Head of caudate nucleus (tissue), 42 donors: Measurements from ENCODE around the gene MAEA.
"Not testable (repeated sequence)": the region's sequence is repeated elsewhere in the genome, so short reads cannot be mapped to it uniquely, and the experiment has no call there.

Source experiments
- DNase-seq, 42 donors: peaks; one replicate each; pipeline versions ENCODE4 v3.0.0 to v3.0.0-alpha.2; 2020 to 2021; ENCODE audit warnings: mixed read lengths in 7 of 42
- intact Hi-C: fragments of 100-400 bp; cut with DNase I; formaldehyde crosslinking; loops from one replicate; pipeline ENCODE4 v1.15.0; 2022

The MAEA gene

DNA sequence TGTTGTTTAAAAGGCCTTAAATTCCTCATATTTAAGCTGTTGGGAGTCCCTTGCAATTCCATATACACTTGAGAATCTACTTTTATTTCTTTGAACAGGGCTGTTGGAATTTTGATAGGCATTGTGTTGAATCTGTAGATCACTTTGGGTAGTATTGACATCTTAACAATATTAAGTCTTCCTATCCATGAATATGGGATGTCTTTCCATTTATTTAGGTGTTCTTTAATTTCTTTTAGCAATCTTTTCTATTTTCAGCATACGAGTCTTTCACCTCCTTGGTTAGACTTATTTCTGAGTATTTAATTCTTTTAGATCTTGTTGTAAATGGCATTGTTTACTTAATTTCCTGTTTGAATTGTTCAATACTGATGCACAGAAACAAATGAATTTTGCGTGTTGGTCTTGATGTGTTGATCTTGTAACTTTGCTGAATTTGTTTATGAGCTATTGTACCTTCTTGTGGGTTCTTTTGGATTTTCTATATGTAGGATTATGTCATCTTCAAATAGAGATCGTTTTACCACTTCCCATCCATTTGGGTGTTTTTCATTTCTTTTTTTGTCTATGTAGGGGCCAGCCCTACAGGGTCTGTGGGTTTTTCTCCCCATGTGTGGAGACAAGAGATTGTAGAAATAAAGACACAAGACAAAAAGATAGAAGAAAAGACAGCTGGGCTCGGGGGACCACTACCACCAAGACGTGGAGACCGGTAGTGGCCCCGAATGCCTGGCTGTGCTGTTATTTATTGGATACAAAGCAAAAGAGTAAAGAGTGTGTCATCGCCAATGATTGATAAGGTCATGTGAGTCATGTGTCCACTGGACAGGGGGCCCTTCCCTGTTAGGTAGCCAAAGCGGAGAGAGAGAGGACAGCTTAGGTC is 22.6 kb upstream of the MAEA start:
- DNase-seq, result no peak
- intact Hi-C loops, result no loop called here

DNA sequence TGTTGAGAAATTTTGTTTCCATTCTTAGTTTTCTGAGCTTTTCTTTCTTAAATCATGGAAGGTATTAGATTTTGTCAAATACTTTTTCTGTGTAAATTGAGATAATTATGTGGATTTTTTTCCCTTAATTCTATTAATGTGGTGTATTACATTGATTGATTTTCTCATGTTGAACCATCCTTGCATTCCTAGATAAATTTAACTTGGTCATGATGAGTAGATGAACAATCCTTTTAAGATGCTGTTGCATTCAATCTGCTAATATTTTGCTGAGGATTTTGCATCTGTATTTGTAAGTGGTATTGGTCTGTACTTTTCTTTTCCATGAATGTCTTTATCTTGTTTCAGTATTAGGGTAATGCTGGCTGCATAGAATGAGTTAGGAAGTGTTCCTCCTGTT is 20.5 kb upstream of the MAEA start:
- intact Hi-C loops, result no loop called here
- DNase-seq, result no peak

DNA sequence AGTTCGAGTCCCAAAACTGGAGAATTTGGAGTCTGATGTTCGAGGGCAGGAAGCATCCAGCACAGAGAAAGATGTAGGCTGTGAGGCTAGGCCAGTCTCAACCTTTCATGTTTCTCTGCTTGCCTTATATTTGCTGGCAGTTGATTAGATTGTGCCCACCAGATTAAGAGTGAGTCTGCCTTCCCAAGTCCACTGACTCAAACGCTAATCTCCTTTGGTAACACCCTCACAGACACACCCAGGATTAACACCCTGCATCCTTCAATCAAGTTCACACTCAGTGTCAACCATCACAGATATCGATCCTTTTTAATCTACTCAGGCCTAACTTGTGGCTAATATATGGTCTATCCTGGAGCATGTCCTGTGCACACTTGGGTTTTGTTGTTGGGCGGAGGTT is 18.0 kb upstream of the MAEA start:
- intact Hi-C loops, result no loop called here
- no peak for DNase-seq

DNA sequence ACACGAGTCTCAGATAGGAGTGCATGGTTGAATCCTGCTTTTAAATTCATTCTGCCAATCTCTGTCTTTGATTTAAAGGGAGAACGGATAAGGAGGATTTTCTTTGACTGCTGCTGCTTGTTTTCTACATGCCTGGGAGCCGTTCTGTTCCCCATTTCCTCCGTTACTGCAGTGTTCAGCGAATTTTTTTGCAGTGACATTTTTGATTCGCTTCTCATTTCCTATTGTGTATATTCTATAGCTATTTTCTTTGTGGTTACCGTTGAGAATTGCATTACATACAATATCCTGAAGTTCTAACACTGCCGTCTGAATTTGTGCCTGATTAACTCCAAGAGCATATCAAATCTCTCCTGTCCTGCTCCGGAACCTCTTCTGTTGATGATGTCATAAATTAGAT is 14.8 kb upstream of the MAEA start:
- peak in 1 of 42 donors; percentile 1 for DNase-seq
- intact Hi-C loops, result no loop called here

DNA sequence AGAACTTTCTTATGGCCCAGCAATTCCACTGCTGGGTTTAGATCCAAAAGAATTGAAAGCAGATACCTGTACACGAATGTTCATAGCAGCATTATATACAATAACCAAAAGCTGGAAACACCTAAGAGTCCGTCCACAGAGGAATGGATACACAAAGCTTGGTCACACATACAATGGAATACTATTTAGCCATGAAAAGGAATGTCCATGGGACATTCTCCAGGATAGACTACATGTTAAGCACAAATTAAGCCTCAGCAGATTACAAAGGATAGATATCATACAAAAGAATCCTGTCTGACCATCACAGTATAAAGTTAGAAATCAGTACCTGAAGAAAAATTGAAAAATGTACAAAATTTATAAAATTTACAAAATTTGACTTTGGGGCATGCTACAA is 12.7 kb upstream of the MAEA start:
- intact Hi-C loops, result no loop called here
- DNase-seq, result no peak

DNA sequence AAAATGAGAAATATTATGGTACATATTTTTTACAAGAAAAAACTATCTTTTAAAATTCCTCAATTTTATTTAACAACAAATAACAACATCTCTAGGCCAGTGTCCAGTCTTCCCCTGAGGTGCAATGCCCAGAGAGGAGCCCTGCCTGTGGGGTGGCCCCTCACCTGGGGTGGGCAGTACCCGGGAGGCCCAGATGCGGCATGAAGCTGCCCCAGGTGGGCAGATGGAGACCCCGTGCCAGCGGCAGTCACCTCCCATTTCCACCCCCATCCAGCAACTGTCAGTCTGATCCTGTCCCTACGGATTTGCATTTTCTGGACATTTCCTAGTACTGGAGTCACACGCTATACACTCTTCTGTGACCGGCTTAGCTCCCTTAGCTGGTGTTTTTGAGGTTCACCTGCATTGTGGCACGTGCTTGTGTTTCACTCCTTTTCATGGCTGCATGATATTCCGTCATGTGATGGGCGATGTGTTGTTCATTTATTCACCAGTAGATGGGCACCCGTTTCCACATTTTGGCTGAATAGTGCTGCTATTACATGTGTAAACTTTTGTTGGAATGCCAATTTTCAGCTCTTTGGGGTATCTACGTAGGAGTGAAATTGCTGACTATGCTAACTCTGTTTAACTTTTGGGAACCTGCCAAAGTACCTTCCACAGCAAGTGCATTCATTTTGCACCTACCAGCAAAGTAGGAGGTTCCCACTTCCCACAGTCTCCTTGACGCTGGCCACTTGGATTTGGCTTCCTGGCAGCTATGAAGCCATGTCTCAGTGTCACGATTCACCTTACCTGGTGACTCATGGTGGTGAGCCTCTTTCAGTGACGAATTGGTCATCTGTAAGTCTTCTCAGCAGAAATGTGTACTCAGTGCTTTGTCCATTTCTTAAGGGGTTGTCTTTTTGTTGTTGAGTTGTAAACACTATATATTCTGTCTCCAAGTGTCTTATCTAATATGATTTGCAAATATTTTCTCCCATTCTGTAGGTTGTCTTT is 11.7 kb upstream of the MAEA start:
- intact Hi-C loops, result no loop called here
- peak in 1 of 42 donors; percentile 9 for DNase-seq

DNA sequence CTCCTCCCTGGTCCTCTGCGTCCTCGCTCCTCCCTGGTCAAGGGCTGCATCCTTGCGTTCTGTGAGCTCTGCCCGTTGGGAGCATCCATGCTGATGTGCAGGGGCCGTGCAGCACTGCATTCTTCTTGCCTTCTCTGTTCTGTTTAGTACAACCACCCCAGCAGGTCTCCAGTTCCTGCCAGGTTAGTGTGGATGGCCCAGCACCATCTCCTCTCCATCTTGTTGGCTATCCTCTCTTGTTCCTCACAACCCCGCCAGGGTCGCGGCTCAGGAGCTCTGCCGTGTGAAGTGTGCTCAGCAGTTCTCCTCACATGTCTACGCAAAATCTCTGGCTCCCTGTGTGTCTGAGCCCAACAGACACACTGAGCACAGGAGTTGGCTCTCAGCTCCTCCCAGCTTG is 10.4 kb upstream of the MAEA start:
- DNase-seq, result peak in 1 of 42 donors; percentile 2
- intact Hi-C loops, result no loop called here

DNA sequence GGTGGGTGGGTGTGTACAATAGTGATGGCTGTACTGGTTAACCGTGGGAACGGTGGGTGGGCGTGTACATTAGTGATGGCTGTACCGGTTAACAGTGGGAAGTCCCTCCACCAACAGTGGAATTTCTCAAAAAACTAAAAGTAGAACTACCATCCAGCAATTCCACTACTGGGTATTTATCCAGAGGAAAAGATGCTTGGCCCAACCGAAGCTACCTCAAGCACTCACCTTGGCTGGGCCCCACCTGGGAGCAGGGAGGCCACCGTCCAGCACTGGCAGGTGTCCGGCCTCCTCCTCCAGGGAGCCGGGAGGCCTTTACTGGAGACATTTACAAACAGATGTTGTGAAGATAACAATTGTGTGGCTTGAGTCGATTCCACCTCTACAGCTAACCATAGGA is 6.0 kb upstream of the MAEA start:
- intact Hi-C loops, result no loop called here
- peak in 1 of 42 donors; percentile 5 for DNase-seq

DNA sequence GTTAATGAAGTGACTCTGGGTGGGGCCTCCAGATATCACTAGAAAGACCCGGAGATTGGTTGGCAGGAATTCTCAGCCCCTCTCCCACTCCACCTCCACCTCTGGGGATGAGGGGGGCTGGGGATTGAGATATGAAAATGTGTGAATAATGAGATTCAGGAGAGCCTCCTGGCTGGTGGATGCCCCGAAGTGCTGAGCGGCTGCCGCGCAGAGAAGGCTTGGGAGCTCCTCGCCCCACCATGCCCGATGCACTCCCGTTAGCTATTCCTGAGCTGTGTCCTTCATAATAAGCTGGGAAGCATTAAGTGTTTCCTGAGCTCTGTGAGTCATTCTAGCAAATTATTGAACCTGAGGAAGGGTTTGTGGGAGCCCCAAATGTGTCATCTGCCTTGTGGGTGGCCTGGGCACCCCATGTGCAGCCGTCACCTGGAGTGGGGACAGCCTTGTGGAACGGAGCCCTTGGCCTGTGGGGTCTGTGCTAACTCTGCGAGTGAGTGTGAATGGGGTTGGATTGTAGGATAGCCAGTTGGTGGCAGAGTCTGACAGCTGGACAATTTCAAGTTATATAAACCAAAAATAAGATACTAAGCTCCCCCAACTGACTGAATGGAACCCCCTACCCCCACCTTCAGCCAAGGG is 4.4 kb upstream of the MAEA start:
- DNase-seq, result peak in 2 of 42 donors; percentile 9 to 27
- intact Hi-C loops, result no loop called here

DNA sequence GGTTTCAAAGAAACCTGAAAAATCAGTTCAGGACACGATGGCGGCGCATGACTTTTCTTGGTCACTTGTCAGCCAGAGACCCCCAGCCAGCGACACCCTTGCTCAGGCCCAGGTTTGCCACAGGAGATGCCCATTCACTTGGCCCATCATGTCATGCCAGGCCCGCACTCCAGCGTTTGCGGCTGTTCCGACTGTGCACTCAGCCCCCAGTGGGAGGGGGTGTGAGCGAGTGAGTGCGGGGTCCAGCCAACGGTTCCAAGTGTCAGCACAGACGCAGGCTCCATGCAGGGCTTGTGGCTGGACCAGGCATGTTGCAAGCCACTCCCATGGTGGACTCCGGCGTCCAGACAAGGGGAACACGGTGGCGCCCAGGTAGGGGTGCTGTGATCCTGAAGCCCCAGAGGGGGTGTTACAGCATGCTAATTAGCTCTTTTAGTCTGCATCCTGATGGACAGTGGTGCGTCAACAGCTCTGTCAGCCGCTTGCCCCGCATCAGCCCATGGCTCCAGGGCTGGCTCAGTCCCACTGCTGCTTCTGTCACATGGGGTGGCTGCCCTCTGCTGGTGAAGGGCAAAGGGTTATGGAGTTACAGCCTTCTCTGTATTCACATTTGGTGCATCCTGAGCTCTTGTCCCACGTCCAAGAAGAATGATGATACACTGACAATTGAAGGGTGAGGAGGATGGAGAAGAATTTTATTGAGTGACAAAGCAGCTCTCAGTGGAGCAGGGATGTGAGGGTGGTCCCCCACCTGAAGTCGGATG is 3.7 kb upstream of the MAEA start:
- DNase-seq, result peak in 3 of 42 donors; percentile 16 to 40 (median 37)
- intact Hi-C loops, result no loop called here

DNA sequence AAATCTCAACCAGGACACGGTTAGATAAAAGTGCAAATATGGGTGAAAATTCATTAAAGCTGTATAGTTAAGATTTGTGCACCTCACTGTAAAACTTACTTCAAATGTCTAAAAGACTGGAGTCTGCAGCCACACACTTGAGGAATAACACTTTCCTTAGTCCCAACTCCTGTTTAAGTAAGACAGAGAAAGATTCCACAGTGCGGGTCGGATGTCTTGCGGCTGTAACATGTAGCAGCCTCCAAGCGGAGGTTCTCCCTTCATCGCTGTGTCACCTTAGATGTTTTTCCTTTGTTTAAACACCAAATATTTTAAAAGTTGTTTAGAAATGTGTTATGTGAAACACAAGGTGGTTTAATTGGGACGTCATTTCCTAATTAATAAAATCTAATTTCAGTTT is 905 bp upstream of the MAEA start:
- intact Hi-C loops, result loop anchor here (2.0 kb wide), 2 partner anchors 40 to 58 kb away; partner anchors contain the start of genes CTBP1 and UVSSA
- peak in 1 of 42 donors; percentile 18 for DNase-seq

DNA sequence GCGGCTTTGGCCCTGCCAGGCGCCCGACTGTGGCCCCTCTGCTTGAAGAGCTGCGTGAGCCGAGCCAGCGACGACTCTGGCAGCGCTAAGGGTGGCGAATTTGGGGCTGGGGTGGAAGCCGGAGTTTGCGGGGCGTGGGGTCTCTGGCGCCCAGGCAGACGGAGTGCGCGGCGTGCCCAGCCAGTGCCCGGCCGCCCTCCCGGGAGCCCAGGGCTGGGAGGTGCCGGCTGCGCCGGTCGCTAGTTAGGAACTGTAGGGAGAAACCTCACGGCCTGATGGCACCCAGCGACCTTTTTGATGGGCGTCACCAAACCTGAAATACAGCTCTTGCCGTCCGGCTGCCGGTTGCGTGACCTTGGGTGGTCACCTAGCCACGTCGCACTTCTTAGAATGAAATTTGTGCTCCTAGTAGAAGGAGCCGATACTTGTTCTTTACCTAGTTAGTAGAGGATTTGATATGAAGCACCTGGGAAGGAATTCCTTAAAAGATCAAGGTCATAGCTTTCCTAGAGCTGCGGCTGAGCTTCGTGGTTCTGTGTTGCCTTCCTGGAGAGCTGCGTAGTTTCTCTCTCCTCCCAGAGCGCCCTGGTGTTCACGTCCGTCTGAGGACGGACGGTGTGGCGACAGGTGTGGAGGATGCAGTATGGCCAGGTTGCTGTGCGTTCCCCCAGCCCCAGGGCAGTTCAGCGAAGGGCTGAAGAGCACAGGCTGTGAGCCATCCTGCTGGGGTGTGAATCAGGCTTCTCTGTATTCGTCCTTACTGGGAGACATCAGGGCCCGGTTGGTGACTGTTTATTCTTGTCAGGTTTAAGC is 680 bp downstream of the MAEA start:
- DNase-seq, result peak in 2 of 42 donors; percentile 31 to 44
- intact Hi-C loops, result no loop called here

DNA sequence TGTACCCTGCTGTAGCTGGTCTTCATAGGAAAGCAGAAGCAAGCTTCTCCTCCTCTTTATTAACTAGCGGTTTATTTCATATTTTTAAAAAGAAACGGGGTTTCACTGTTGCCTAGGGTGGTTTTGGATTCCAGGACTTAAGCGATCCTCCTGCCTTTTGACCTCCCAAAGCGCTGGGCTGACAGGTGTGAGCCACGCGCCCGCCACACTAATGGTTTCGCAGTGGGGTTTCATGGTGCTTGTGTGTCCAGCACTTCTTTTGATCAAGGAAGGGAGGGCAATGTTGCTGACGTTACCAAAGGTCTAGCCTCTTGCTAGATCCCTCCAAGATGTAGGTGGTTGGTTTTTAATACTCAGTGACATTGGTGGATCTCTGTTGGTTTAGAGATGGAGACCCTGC is 1.4 kb downstream of the MAEA start:
- DNase-seq, result peak in 1 of 42 donors; percentile 36
- intact Hi-C loops, result no loop called here

DNA sequence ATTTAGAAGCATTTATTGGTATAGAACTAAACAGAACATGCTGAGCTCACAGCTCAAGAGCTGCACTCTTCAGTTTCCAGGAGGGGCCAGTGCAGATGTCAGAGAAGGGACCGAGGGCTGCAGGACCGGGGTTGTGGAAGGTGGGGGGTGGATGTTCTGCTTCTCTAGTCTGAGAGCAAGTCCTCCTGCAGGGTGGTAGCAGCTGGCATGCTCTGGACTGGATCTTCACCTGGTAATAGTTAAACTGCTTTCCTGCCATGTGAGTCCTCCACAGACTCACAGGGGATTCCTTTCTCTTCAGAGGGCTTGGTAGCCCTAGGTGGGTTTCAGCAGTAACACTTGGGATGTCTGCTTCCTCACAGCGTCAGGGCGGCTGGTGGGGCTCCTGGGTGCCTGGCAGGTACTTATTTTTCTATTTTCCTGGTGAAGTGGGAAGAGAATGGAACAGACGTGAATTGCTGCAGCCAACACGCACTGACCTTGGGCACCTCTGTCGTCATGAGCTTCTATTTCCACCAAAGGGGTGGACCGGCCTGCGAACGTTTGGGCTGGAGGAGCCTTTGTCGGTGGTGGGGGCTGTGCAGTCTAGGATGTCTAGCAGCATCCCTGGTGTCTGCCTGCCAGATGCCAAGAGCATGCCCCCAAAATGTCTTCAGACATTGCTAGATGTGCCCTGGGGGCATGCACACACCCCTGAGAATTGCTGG is 2.5 kb downstream of the MAEA start:
- peak in 1 of 42 donors; percentile 31 for DNase-seq
- intact Hi-C loops, result no loop called here

DNA sequence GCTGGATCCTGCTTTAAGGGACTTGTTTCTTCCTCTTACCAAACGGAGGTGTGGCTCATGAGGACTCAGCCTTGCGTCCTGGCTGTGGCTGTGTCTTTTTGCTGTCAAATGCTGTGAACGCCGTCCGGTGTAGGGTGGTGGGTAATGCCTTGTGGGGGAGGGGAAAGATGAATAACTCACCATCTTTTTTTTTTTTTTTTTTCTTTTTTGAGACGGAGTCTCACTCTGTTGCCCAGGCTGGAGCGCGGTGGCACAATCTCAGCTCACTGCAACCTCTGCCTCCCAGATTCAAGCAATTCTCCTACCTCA is 3.0 kb downstream of the MAEA start:
- intact Hi-C loops, result not testable (repeated sequence)
- peak in 2 of 42 donors; percentile 25 to 34 for DNase-seq

DNA sequence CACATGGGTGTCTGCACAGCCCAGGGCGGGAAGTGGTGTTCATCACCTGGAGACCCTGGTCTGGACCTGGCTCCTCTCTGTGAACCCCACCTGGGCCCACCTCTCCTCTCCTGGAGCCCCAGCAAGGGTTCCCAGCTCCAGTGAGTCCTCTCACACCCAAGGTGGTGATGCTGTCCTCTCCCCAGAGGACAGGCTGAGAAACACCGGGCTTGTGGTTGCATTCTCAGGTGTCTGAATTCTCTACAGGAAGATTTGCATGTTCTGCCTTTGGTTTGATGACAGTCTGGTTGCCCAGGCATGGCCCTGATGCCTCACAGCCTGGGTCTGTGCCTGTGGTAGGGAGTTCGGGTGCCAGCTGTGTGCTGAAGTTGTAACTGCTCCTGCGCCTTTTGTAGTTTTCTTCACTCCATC is 3.8 kb downstream of the MAEA start:
- intact Hi-C loops, result no loop called here
- no peak for DNase-seq

DNA sequence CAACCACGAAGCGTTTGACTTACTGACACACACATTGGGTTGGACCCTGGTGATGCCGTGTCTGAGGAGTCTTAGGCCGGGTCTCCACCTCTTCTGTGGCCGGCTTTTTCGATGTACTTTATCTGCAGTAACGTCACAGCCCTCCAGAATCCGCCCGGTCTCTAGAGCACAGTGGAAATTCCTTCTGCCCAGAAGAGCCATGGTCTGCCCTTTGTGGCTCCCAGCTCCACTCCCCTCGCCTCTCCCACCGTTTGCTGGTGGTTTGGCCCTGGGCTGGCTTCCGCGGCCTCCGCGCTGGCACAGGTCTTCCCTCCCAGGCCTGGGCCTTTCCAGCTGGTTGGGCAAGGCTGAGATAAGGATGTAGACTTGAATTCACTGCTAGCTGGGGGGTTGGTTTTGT is 4.3 kb downstream of the MAEA start:
- no peak for DNase-seq
- intact Hi-C loops, result no loop called here
